OCI-LY3 (cell line): ENCODE results near the gene SLIT1.

Experiments
- CTCF ChIP-seq: fragments of 200-600, 300-600 bp; sonication (generic); IDR thresholded peaks from 2 replicates; pipeline ENCODE4 v1.5.1; 2014; ENCODE audit warnings: antibody characterized with exemption, low read length, low read depth
- EZH2phosphoT487 ChIP-seq: fragments of 200-600 bp; shearing (Covaris generic); IDR thresholded peaks from 2 replicates; pipeline ENCODE4 v1.6.1; 2018; ENCODE audit warnings: antibody characterized with exemption, mixed run types, low read depth

- no peak for TF ChIP-seq CTCF
- TF ChIP-seq EZH2phosphoT487, result no peak
Observed at GRCh38 chr10:97007417-97007816, 178.3 kb downstream of the SLIT1 start.
